ENCODE results near the gene TRIM52.

TRIM52 gene

DNA sequence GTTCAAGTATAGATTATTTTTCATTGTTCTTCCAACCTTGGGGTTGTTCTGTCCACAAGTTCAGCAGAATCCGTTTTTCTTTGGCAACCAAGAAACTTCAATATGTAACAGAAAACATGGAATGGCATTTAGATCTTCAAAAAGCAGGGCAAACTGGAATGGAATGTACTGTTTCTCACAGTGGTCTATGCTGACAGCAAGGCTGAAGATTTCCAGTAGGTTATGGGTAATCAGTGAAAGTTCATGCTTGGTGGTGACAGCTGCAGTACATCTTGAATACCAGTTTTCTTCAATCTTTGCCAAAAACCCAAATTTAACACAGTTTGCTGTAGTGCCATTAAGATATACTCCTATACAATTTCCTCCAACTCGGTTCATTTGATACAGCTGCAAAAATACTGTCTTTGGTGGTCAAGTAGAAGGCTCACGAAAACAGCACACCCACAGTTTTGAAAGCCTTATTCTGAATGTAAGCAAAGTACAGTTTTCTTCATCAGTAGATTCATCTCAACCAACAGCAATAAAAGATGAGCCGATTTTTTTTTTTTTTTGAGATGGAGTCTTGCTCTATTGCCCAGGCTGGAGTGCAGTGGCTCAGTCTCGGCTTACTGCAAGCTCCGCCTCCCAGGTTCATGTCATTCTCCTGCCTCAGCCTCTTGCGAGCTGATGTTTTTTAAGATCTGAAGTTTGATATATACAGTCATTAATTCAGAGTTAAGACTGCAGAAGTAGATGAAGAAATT lies 4.9 kb downstream of the TRIM52 start:
- no peak for DNase-seq (ENCODE audit: low spot score)

DNA sequence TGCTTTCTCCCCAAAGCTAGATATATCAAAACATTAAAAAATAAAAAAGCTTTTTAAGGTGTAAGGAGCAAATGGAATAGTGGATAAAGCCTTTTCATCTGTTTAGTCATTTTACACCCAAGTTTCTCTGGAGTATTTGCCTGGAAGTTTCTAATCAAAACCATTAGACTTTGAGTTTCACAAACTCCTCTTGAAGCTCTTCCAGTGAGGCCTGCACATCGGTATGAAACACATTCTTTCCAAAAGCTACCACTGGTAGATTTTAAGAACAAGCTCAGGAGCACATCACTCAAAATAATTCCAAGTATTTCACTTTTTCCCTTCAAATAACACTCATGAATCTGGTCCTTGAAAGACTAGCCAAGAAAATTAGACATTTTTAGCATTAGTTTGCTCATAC lies 5.7 kb downstream of the TRIM52 start:
- DNase-seq (ENCODE audit: low spot score), result no peak

DNA sequence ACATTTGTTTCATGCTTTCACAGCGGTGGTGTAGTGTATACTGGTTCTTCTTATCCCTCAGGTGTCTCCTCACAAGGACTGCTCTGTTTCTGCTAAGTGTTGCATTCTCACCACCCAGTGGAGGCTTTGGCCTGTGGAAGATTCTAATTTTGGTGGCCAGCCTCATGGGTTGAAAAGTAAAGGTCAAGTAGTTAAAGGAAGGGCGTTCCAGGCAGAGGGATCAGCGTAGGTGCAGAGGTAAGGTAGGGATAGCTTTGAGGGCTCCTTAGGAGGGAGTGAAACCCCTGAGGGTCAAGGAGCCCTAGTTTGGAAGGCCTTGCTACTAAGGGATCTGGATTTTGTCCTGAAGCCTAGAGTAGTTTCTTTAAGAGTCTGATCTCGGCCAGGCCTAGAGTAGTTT lies 12.7 kb downstream of the TRIM52 start:
- DNase-seq (ENCODE audit: low spot score), result no peak

DNA sequence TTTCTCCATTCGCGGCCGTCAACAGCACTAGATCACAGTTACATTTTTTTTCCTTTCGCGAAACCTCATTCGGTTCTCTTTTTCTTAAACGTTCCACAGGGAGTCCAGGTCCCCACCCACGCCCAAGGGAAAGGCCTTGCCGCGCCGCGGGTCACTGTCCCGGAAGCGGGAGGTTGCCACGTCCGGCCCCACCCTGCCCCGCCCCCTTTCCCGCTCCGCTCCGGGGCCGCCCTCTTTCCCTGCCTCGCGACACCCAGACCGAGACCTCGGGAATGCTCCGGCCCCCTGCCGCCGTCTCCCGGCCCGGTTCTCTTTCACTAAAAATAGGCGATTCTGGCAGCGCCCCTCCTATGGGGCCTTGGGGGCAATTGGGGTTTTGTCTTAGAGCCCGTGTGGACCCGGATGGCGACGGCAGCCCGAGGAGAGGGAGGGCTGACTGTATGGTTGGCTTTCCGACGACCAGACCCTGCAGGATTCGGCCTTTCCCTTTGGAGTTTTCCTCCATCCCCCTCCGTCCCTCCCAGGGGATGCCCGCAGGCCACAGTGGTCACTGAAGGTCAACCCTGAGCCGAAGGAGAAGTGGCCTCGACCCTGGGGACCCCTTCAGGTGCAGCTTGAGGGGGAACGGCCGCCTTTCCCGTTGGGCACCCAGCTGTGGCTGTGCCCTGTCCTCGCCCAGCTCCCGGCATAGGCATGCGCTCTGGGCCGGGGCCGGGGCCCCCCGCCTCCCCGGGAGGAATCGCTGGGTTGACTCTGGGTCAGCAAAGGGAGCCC lies 14.5 kb downstream of the TRIM52 start:
- peak; percentile 87 for DNase-seq (ENCODE audit: low spot score)

DNA sequence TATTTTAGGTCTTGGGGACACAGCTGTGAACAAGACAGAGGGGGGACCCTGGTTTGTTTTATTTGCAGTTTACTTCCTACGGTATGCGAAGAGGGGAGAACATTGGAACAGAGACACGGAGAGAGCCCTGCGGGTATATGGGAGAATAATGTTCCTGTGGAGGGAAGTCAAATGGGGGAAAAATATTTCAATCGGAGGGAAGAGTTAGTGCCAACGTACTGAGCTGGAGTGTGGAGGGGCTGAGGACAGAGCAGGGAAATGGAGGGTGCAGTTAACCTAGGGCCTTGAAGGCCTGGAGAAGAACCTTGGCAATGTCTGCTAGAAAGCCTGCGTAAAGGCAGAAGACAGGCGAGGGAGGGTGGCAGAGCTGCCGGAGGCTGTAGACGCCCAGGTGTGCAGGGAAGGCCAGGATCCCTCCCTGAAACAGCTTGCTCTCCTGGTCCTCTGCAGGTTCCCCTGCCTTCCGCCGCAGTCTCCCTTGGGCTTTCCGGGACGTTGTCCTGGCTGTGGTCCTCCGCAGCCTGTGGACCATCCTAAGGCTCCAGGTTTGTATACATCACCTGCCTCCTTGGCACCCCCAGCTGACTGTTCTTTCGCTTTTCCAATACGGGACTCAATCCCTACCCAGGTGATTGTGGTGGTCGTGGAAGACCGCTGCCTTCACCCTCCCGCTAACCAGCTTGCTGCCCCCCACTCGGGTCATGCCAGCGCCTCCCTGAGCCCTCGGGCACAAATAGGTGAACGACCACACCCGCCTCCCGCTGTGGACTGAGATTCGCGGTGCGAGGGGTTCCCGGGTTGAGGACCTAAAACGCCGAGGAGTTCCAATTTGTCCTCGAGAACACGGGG lies 15.3 kb downstream of the TRIM52 start:
- no peak for DNase-seq (ENCODE audit: low spot score)

DNA sequence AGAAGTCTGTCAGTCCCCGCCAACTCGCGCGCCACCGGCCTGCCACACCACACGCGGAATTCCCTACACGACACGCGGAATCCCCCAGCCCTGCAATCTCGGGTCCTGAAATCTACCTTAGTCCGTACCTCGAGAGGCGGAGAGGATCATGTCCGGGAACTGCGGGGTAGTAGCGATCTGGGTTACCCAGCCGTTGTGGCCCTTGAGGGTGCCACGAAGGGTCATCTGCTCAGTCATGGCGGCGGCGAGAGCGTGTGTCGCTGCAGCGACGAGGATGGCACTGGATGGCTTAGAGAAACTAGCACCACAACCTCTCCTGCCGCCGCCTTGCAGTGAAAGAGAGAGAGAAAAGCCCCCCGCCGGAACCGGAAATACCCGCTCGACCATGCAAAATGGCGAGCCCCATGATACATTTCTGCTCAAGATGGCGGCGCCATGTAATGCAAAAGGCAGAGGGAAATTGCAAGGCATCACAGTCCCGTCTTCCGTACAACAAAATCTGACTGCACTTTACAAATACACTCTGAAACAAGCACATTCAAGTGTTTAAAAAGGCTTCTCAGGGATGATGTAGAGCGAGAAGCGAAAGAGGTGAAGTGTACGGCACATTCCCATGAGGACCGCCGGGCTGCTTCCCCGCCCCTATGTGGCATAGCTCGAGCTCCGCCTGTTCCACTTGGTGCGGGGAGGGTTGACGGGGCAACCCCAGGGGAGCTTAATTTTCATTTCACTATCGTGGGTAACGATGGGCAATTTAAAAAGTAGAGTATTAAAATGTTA lies 17.2 kb downstream of the TRIM52 start, which contains the start of gene RACK1:
RACK1 (minus strand) TSS at position 343 of the 780 bp plus-strand sequence; CDS start at position 237, 106 bp downstream.
- DNase-seq (ENCODE audit: low spot score), result peak; percentile 85

DNA sequence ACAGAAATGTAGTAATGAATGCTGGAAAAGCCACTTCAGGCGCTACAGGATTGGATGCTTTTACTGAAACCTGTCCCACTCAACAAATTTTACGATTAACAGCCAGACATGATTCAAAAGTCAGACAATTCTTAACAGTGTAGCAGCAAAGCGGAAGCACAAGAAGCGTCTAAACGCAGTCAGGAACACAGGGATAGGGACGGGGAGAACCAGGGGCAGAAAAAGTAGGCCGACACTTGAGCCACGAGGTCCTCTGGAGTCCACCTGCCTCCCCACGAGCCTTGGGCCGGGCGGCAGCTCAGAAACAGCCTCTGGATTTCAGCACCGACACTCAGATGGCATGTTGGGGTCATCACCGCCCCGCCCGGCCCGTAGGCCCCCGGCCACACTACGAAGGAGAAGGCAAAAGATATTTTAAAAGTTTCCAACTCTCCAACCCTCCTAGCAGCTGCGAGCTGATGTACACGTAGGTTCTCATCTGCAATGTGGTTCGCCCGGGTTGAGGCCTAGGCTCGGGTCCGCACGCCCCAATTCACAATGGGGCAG lies 17.9 kb downstream of the TRIM52 start:
- no peak for DNase-seq (ENCODE audit: low spot score)

DNA sequence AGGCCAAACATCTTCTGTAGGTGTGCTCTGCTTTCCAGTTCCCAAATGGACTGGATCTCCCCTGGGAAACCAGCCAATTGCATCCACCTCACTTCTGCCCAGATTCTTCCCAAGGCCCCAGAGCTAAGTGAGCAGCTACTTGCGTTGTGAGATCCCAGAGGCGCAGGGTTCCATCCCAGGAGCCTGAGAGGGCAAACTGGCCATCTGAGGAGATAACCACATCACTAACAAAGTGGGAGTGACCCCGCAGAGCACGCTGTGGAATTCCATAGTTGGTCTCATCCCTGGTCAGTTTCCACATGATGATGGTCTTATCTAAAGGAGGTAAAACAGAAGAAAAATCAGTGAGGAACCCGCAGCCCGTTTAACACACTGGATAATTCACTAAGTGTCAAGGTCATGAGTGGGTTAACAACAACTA lies 18.9 kb downstream of the TRIM52 start:
- DNase-seq (ENCODE audit: low spot score), result no peak

DNA sequence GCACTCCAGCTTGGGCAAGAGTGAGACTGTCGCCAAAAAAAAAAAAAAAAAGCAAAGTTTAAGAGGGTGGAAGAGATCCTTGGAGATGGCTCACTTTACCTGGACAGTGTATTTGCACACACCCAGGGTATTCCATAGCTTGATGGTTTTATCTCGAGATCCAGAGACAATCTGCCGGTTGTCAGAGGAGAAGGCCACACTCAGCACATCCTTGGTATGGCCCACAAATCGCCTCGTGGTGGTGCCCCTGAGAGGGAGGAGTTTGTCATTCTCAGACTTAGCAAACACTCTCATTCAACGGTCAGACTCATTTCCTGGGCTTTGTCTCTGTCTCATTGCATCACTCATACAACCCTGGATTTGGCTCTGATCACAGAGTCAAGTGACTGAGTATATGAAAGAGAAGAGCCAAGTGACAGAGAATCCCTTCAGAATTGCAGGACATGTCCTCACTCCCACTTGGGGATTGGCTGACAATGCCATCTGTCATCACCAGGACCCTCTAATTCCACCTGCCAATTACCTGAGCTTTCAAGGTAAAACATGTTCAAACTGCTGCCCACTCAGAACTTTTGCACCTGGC lies 19.5 kb downstream of the TRIM52 start:
- DNase-seq (ENCODE audit: low spot score), result no peak

DNA sequence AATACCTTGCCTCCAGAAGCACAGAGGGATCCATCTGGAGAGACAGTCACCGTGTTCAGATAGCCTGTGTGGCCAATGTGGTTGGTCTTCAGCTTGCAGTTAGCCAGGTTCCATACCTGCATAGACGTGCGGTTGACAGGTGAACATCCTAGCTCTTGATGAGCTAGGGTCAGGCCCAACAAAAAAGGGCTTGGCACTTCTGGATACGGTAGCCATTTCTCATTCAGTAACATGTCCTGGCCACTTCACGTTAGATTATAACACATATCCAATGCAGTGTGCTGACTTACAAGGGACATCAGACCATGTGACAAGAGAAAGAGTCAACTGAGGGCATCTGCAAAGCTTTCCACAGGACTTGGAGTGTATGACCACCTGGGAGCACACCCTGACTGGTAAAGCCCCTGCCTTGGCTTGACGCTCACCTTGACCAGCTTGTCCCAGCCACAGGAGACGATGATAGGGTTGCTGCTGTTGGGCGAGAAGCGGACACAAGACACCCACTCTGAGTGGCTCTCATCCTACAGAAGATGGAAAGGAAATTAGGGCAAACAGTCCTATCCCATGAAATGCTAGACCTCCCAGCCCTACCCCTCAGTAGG lies 21.8 kb downstream of the TRIM52 start:
- no peak for DNase-seq (ENCODE audit: low spot score)

DNA sequence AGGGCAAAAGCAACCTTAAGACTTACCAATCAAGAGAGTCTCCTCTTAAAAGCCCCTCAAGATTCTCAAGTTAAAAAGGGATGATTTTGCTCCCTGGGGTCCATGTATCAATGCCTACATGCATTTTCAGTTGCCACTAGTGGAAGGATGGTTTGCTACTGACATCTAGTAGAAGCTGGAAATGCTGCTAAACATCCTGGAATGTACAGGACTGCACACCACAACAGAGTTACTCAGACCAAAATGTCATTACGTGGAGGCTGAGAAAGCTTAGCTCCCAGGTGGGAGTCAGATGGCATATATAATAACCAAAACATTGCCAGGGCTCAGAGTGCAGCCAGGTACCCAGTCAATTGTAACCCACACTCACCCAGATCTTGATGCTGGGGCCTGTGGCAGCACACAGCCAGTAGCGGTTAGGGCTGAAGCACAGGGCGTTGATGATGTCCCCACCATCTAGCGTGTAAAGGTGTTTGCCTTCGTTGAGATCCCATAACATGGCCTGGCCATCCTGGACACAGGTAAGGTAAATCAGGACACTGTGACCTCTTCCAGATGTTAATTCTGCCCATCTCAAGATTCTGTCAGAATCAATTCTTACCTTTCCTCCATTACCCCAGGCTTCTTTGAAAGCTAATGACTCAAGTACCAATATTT lies 23.1 kb downstream of the TRIM52 start:
- DNase-seq (ENCODE audit: low spot score), result no peak

DNA sequence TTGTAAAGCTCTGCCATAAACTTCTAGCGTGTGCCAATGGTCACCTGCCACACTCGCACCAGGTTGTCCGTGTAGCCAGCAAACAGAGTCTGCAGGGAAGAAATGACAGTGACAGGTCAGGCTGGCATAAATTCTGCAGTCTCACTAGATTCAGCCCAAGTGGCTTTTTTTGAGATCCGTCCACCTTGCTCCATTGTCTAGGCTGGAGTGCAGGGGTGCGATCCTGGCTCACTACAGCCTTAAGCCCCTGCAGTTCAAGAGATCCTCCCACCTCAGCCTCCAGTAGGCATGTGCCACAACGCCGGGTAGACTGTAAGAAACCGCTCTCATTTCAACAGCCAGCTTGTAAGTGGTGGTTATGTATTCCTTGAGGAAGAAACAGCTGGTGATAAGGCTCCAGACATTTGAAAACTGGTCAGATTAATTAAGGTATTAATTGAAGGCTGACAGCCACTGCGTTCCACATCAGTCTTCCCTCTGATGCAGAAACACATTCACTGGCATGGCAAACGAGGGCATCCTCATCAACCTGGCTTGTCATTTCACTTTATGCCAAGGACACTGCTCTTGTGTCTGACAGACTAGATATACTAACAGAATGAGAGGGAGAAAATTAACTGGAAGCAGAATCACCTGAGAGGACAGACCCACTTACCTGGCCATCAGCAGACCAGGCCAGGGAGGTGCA lies 23.8 kb downstream of the TRIM52 start:
- DNase-seq (ENCODE audit: low spot score), result no peak

DNA sequence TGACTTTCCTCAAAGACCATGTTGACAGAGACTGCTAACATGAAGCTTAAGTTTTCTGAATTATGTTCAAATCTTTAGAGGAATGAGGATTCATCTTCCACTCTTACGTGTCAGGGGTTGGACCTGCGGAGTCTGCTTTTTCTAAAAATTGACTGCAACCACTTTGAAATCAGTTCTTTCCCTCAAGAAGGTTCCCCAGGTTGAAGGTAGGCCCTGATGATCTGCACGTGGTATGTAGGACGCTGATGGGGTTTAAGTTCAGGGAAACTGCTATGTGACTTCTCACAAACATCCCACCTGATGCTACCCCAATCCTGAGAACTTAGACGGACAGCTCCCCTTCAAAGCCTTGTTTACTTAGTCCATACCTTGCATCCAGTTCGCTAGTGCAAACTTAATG lies 24.5 kb downstream of the TRIM52 start:
- DNase-seq (ENCODE audit: low spot score), result no peak

DNA sequence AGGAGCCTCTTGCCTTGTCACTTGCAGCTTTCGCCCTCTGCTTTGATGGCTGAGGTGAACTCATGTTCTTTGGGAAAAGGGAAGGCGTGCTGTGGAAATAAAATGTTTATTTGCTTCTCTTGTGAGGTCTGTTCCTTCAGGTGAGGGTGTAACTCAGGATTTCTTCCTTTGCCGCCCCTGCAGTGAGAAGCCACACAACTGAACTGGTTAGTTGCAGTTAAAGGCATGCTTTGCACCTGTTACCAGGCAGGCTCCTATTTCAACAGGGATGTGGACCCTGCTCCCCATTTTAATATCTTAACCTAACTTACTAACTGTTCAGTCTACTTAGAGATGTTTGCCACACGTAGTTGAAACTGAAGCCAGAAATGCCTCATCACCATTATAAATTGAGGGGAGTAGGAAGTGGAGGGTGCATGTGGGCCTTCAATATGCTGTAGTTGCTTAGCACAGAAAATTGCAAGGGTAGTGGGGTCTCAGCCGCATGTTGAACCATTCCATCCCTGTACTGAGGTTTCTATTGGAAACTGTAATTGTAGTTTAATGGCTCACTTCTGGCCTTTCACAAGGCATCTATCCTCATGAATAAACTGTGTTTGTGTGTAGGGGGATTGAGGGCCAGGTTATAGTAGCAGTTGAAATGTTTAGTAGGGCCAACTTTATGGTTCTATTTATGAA lies 25.1 kb downstream of the TRIM52 start:
- no peak for DNase-seq (ENCODE audit: low spot score)

DNA sequence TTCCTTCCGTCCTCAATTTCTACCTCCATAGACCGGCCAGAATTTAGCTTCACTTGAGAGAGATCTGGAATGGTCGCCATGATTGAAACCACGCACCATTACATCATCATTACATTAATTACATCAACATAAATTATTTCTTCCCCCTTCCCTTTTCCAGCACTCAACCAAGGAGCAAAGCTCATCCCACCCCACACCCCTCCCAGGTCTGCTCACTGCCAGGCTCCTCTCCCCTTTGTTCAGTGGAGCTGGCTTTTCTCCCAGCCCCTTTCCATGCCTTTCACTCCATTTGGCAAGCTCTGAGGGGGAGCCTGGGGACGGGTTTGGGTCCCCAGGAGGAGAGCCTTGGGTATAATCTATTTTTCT lies 25.6 kb downstream of the TRIM52 start:
- no peak for DNase-seq (ENCODE audit: low spot score)

DNA sequence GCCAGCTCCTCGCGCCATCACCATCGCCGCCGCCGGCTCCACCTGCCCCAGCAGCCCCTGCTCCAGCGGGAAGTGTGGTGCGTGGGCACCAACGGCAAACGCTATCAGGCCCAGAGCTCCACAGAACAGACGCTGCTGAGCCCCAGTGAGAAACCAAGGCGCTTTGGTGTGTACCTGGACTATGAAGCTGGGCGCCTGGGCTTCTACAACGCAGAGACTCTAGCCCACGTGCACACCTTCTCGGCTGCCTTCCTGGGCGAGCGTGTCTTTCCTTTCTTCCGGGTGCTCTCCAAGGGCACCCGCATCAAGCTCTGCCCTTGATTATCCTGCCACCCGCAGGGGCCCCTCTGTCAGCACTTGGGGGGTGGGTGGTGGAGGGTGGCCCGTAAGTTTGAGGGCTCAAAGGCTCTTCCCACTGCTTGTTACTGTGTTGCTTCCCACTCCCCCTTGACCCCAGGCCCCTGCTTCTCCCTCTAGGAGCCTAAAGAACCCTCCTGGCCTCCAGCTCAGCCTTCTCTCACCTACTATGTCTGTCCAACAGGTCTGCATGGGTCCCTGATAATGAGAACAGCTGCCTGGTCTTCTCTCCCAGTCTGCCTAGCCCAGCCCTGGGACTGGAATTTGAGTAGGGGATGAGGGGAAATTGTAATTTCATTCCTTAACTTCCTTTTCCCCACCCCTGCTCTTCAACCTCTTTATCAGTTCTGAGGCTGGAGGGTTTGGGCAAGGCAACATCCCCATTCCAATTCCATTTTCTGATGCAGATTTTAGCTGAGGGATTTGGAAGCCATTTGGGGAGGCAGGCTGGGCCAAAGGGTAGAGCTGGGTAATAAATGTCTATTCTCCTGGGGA lies 26.3 kb downstream of the TRIM52 start:
- no peak for DNase-seq (ENCODE audit: low spot score)

DNA sequence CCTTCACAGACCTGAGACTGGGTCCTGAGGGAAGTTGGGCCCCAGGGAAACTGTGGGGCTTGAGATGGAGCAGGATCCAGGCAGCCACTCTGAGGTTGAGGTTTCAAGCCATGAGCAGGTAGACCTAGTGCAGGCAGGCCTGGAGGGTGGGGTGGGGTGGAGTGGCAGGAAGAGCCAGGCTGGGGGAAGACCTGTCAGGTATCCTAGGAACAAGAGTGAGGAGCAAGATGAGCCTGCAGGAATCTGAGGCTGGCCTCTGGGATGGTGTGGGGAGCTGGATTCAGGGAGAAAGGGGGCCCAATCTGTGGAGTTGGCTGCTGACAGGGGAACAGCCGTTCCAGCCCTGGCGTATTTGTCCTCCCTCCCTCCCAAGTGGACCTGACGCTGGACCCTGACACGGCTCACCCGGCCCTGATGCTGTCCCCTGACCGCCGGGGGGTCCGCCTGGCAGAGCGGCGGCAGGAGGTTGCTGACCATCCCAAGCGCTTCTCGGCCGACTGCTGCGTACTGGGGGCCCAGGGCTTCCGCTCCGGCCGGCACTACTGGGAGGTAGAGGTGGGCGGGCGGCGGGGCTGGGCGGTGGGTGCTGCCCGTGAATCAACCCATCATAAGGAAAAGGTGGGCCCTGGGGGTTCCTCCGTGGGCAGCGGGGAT lies 27.0 kb downstream of the TRIM52 start:
- no peak for DNase-seq (ENCODE audit: low spot score)

Measured in HuH-7 (cell line).